Large intestine (tissue), 3 donors: Measurements from ENCODE around the gene SLC44A5. TPM values are rescaled to one million over a fixed set of nuclear protein-coding genes. Genes with fewer than 3 reads are reported as not detected.
"Not testable (repeated sequence)": the region's sequence is repeated elsewhere in the genome, so short reads cannot be mapped to it uniquely, and the experiment has no call there.

Experiments used
- DNase-seq, 2 donors: peaks; one replicate each; pipeline versions ENCODE4 v3.0.0 to v3.0.0-alpha.2; 2013
- H3K27ac ChIP-seq: one replicate; pipeline ENCODE4 v1.5.1; 2013; ENCODE audit warnings: low read length
- H3K27me3 ChIP-seq: 2 replicates; pipeline ENCODE4 v1.6.1; 2013; ENCODE audit warnings: low read length; ENCODE audit not compliant: control insufficient read depth, insufficient read depth
- H3K36me3 ChIP-seq: 2 replicates; pipeline ENCODE4 v1.6.1; 2013; ENCODE audit warnings: low read length; ENCODE audit not compliant: control insufficient read depth, insufficient read depth
- H3K4me1 ChIP-seq: one replicate; pipeline ENCODE4 v1.6.1; 2013; ENCODE audit warnings: low read length; ENCODE audit not compliant: control insufficient read depth, insufficient read depth
- H3K4me3 ChIP-seq: one replicate; pipeline ENCODE4 v1.5.1; 2013; ENCODE audit warnings: low read length
- H3K9me3 ChIP-seq: one replicate; pipeline ENCODE4 v1.6.1; 2013; ENCODE audit warnings: mild to moderate bottlenecking, low read depth, low read length, moderate library complexity; ENCODE audit not compliant: control insufficient read depth
- WGBS: methylation state at CpG from one replicate; pipeline ENCODE4 v1.1.5; 2013; ENCODE audit warnings: low lambda C conversion rate; ENCODE audit not compliant: insufficient coverage; 5-methylcytosine and 5-hydroxymethylcytosine counted together
- polyA plus RNA-seq: library from polyadenylated mRNA; unstranded; fragments of 120-200 nt; gene quantifications from one replicate; pipeline ENCODE4 v1.2.1, GENCODE V29; 2013

Gene SLC44A5
- polyA plus RNA-seq, 1 donor, result 3.7 TPM

GRCh38 chr1:75293270-75293669 lies 317.6 kb downstream of the SLC44A5 start:
- Histone ChIP-seq H3K36me3 (no peaks in the 10 kb centered on the region), H3K27me3 (no peaks in the 10 kb centered on the region), H3K9me3 (no peaks in the 10 kb centered on the region), H3K27ac (no peak overlapping the region), H3K4me3 (no peak overlapping the region), H3K4me1 (no peaks in the 10 kb centered on the region)
- WGBS, result no CpG with 5 or more reads among the region's 4 CpGs
- DNase-seq, result no peak

- Histone ChIP-seq H3K27me3 (no peaks in the 10 kb centered on the region), H3K9me3 (no peaks in the 10 kb centered on the region), H3K4me3 (no peak overlapping the region), H3K36me3 (no peaks in the 10 kb centered on the region), H3K4me1 (no peaks in the 10 kb centered on the region), H3K27ac (no peak overlapping the region)
- WGBS, result 67% methylated on average over 1 of the region's 3 CpGs
- no peak for DNase-seq
Observed at GRCh38 chr1:75292013-75292412, 318.9 kb downstream of the SLC44A5 start.

- Histone ChIP-seq H3K27ac (no peak overlapping the region), H3K4me1 (no peaks in the 10 kb centered on the region), H3K27me3 (no peaks in the 10 kb centered on the region), H3K4me3 (no peak overlapping the region), H3K36me3 (no peaks in the 10 kb centered on the region), H3K9me3 (no peaks in the 10 kb centered on the region)
- no peak for DNase-seq
- WGBS, result 100% methylated on average over 1 of the region's 1 CpG
Observed at GRCh38 chr1:75276385-75276784, 334.5 kb downstream of the SLC44A5 start.

GRCh38 chr1:75275631-75276030 lies 335.3 kb downstream of the SLC44A5 start:
- 80% methylated on average over 1 of the region's 1 CpG for WGBS
- H3K36me3 ChIP-seq, result no peaks in the 10 kb centered on the region
- no peaks in the 10 kb centered on the region for H3K27me3 ChIP-seq
- H3K27ac ChIP-seq, result no peak overlapping the region
- no peak for DNase-seq
- H3K4me3 ChIP-seq, result no peak overlapping the region
- no peaks in the 10 kb centered on the region for H3K4me1 ChIP-seq
- H3K9me3 ChIP-seq, result no peaks in the 10 kb centered on the region

- Histone ChIP-seq H3K9me3 (no peaks in the 10 kb centered on the region), H3K27me3 (no peaks in the 10 kb centered on the region), H3K4me1 (no peaks in the 10 kb centered on the region), H3K4me3 (no peak overlapping the region), H3K36me3 (no peaks in the 10 kb centered on the region), H3K27ac (no peak overlapping the region)
- no peak for DNase-seq
Observed at GRCh38 chr1:75274920-75275506, 335.9 kb downstream of the SLC44A5 start.

GRCh38 chr1:75273110-75273509 lies 337.8 kb downstream of the SLC44A5 start:
- no peaks in the 10 kb centered on the region for H3K9me3 ChIP-seq
- H3K36me3 ChIP-seq, result no peaks in the 10 kb centered on the region
- H3K4me1 ChIP-seq, result no peaks in the 10 kb centered on the region
- H3K27me3 ChIP-seq, result no peaks in the 10 kb centered on the region
- DNase-seq, result no peak
- H3K27ac ChIP-seq, result no peak overlapping the region
- 50% methylated on average over 1 of the region's 2 CpGs for WGBS
- no peak overlapping the region for H3K4me3 ChIP-seq

GRCh38 chr1:75265792-75266191 lies 345.1 kb downstream of the SLC44A5 start:
- Histone ChIP-seq H3K4me1 (no peaks in the 10 kb centered on the region), H3K27ac (no peak overlapping the region), H3K36me3 (no peaks in the 10 kb centered on the region), H3K4me3 (no peak overlapping the region), H3K9me3 (no peaks in the 10 kb centered on the region), H3K27me3 (no peaks in the 10 kb centered on the region)
- no CpG with 5 or more reads among the region's 6 CpGs for WGBS
- peak; percentile 8 to 9 for DNase-seq

GRCh38 chr1:75264112-75264511 lies 346.8 kb downstream of the SLC44A5 start:
- no peaks in the 10 kb centered on the region for H3K27me3 ChIP-seq
- H3K27ac ChIP-seq, result no peak overlapping the region
- no peaks in the 10 kb centered on the region for H3K9me3 ChIP-seq
- no peak overlapping the region for H3K4me3 ChIP-seq
- no peaks in the 10 kb centered on the region for H3K4me1 ChIP-seq
- 71% methylated on average over 1 of the region's 1 CpG for WGBS
- no peaks in the 10 kb centered on the region for H3K36me3 ChIP-seq
- no peak for DNase-seq

GRCh38 chr1:75263616-75264015 lies 347.3 kb downstream of the SLC44A5 start:
- H3K9me3 ChIP-seq, DNase-seq, H3K4me3 ChIP-seq, H3K36me3 ChIP-seq, H3K27me3 ChIP-seq, H3K4me1 ChIP-seq, H3K27ac ChIP-seq: not testable (repeated sequence)
- WGBS, result no CpG with 5 or more reads among the region's 2 CpGs

GRCh38 chr1:75261946-75262345 lies 349.0 kb downstream of the SLC44A5 start:
- not testable (repeated sequence) for H3K4me3 ChIP-seq, H3K27me3 ChIP-seq, DNase-seq, H3K4me1 ChIP-seq, H3K27ac ChIP-seq, H3K36me3 ChIP-seq, H3K9me3 ChIP-seq
- 100% methylated on average over 1 of the region's 2 CpGs for WGBS

GRCh38 chr1:75258351-75258750 lies 352.6 kb downstream of the SLC44A5 start:
- no peak overlapping the region for H3K4me3 ChIP-seq
- no CpG with 5 or more reads among the region's 4 CpGs for WGBS
- H3K9me3 ChIP-seq, result no peaks in the 10 kb centered on the region
- H3K27ac ChIP-seq, result no peak overlapping the region
- no peaks in the 10 kb centered on the region for H3K36me3 ChIP-seq
- DNase-seq, result no peak
- no peaks in the 10 kb centered on the region for H3K27me3 ChIP-seq
- no peaks in the 10 kb centered on the region for H3K4me1 ChIP-seq
